ENCODE data around the gene SPATA32. TPM values are rescaled to one million over a fixed set of nuclear protein-coding genes. Genes with fewer than 3 reads are reported as not detected.
A peak's percentile ranks its signal among the peaks of the same experiment; 100 is the strongest.
"Not testable (repeated sequence)": the region's sequence is repeated elsewhere in the genome, so short reads cannot be mapped to it uniquely, and the experiment has no call there.

SPATA32 gene
- polyA plus RNA-seq, 4 donors = 0.04 to 0.32 TPM; not detected in 2

- H3K27ac ChIP-seq (ENCODE audit: low read depth in 1 of 3, low read length in 2 of 3) = peak overlapping the region in 2 of 3 donors; percentile 37 to 42
- no peak for DNase-seq
- no peak for FAIRE-seq
These were observed 902 bp upstream of the SPATA32 start for GRCh38 chr17:45262516-45263476.

GRCh38 chr17:45260204-45260783 is 1.6 kb downstream of the SPATA32 start:
- Histone ChIP-seq H3K9me3 (ENCODE audit: control insufficient read depth in 2 of 2, insufficient read depth in 1 of 2, low read depth in 1 of 2, low read length in 1 of 2) (no peaks in the 10 kb centered on the region), H3K27ac (ENCODE audit: low read depth in 1 of 3, low read length in 2 of 3) (no peak overlapping the region), H3K4me3 (ENCODE audit: low read depth in 1 of 3, low read length in 3 of 3) (no peak overlapping the region), H3K27me3 (ENCODE audit: control insufficient read depth in 3 of 3, insufficient read depth in 3 of 3, low read length in 3 of 3) (no peaks in the 10 kb centered on the region), H3K4me1 (ENCODE audit: control insufficient read depth in 3 of 3, insufficient read depth in 2 of 3, low read depth in 1 of 3, low read length in 2 of 3) (peaks cover 10 to 36% (median 16%) of the 10 kb centered on the region in 3 donors), H3K36me3 (ENCODE audit: control insufficient read depth in 3 of 3, insufficient read depth in 2 of 3, low read depth in 1 of 3, low read length in 3 of 3) (peaks cover 0 to 28% (median 0%) of the 10 kb centered on the region in 3 donors)
- DNase-seq (peak in 1 of 2 donors; percentile 33), FAIRE-seq (no peak)
- 70 to 82% (median 81%) methylated on average over 7 of the region's 7 CpGs for WGBS, 3 donors

More at GRCh38 chr17:45262516-45263476, 902 bp upstream of the SPATA32 start:
- H3K27me3 ChIP-seq (ENCODE audit: control insufficient read depth in 3 of 3, insufficient read depth in 3 of 3, low read length in 3 of 3) = no peaks in the 10 kb centered on the region
- WGBS, 3 donors = 48 to 52% (median 51%) methylated on average over 18 of the region's 18 CpGs
- H3K9me3 ChIP-seq (ENCODE audit: control insufficient read depth in 2 of 2, insufficient read depth in 1 of 2, low read depth in 1 of 2, low read length in 1 of 2) = no peaks in the 10 kb centered on the region
- peak overlapping the region in 2 of 3 donors; percentile 57 to 64 for H3K4me3 ChIP-seq (ENCODE audit: low read depth in 1 of 3, low read length in 3 of 3)
- peaks cover 0 to 46% (median 8%) of the 10 kb centered on the region in 3 donors for H3K36me3 ChIP-seq (ENCODE audit: control insufficient read depth in 3 of 3, insufficient read depth in 2 of 3, low read depth in 1 of 3, low read length in 3 of 3)
- H3K4me1 ChIP-seq (ENCODE audit: control insufficient read depth in 3 of 3, insufficient read depth in 2 of 3, low read depth in 1 of 3, low read length in 2 of 3) = peaks cover 12 to 47% (median 23%) of the 10 kb centered on the region in 3 donors

- no peaks in the 10 kb centered on the region for H3K27me3 ChIP-seq (ENCODE audit: control insufficient read depth in 3 of 3, insufficient read depth in 3 of 3, low read length in 3 of 3)
- peaks cover 0 to 16% (median 0%) of the 10 kb centered on the region in 3 donors for H3K36me3 ChIP-seq (ENCODE audit: control insufficient read depth in 3 of 3, insufficient read depth in 2 of 3, low read depth in 1 of 3, low read length in 3 of 3)
- DNase-seq = no peak
- H3K4me3 ChIP-seq (ENCODE audit: low read depth in 1 of 3, low read length in 3 of 3) = no peak overlapping the region
- WGBS, 3 donors = 57 to 78% (median 72%) methylated on average over 5 of the region's 5 CpGs
- peaks cover 9 to 23% (median 10%) of the 10 kb centered on the region in 3 donors for H3K4me1 ChIP-seq (ENCODE audit: control insufficient read depth in 3 of 3, insufficient read depth in 2 of 3, low read depth in 1 of 3, low read length in 2 of 3)
- H3K27ac ChIP-seq (ENCODE audit: low read depth in 1 of 3, low read length in 2 of 3) = no peak overlapping the region
- no peaks in the 10 kb centered on the region for H3K9me3 ChIP-seq (ENCODE audit: control insufficient read depth in 2 of 2, insufficient read depth in 1 of 2, low read depth in 1 of 2, low read length in 1 of 2)
- FAIRE-seq = no peak
These were observed 2.9 kb downstream of the SPATA32 start for GRCh38 chr17:45258981-45259380.

GRCh38 chr17:45257115-45257514 is 4.8 kb downstream of the SPATA32 start:
- Histone ChIP-seq H3K4me1 (ENCODE audit: control insufficient read depth in 3 of 3, insufficient read depth in 2 of 3, low read depth in 1 of 3, low read length in 2 of 3) (peaks cover 0 to 7% (median 2%) of the 10 kb centered on the region in 3 donors), H3K4me3 (ENCODE audit: low read depth in 1 of 3, low read length in 3 of 3) (no peak overlapping the region), H3K9me3 (ENCODE audit: control insufficient read depth in 2 of 2, insufficient read depth in 1 of 2, low read depth in 1 of 2, low read length in 1 of 2) (no peaks in the 10 kb centered on the region), H3K27ac (ENCODE audit: low read depth in 1 of 3, low read length in 2 of 3) (no peak overlapping the region), H3K36me3 (ENCODE audit: control insufficient read depth in 3 of 3, insufficient read depth in 2 of 3, low read depth in 1 of 3, low read length in 3 of 3) (peaks cover 0 to 4% (median 0%) of the 10 kb centered on the region in 3 donors), H3K27me3 (ENCODE audit: control insufficient read depth in 3 of 3, insufficient read depth in 3 of 3, low read length in 3 of 3) (no peaks in the 10 kb centered on the region)
- FAIRE-seq = no peak
- 83 to 91% (median 91%) methylated on average over 16 of the region's 16 CpGs for WGBS, 3 donors
- no peak for DNase-seq

GRCh38 chr17:45256114-45256966 is 5.6 kb downstream of the SPATA32 start:
- DNase-seq (peak in 1 of 2 donors; percentile 22), FAIRE-seq (no peak)
- 65 to 74% (median 74%) methylated on average over 13 to 14 of the region's 14 CpGs for whole genome bisulfite sequencing, 3 donors
- Histone ChIP-seq H3K4me1 (ENCODE audit: control insufficient read depth in 3 of 3, insufficient read depth in 2 of 3, low read depth in 1 of 3, low read length in 2 of 3) (peaks cover 0 to 2% (median 0%) of the 10 kb centered on the region in 3 donors), H3K4me3 (ENCODE audit: low read depth in 1 of 3, low read length in 3 of 3) (no peak overlapping the region), H3K9me3 (ENCODE audit: control insufficient read depth in 2 of 2, insufficient read depth in 1 of 2, low read depth in 1 of 2, low read length in 1 of 2) (no peaks in the 10 kb centered on the region), H3K27ac (ENCODE audit: low read depth in 1 of 3, low read length in 2 of 3) (no peak overlapping the region), H3K36me3 (ENCODE audit: control insufficient read depth in 3 of 3, insufficient read depth in 2 of 3, low read depth in 1 of 3, low read length in 3 of 3) (peaks cover 0 to 4% (median 0%) of the 10 kb centered on the region in 3 donors), H3K27me3 (ENCODE audit: control insufficient read depth in 3 of 3, insufficient read depth in 3 of 3, low read length in 3 of 3) (no peaks in the 10 kb centered on the region)

- WGBS, 3 donors = 94 to 96% (median 95%) methylated on average over 8 of the region's 8 CpGs
- peaks cover 0 to 12% (median 0%) of the 10 kb centered on the region in 3 donors for H3K36me3 ChIP-seq (ENCODE audit: control insufficient read depth in 3 of 3, insufficient read depth in 2 of 3, low read depth in 1 of 3, low read length in 3 of 3)
- no peak overlapping the region for H3K4me3 ChIP-seq (ENCODE audit: low read depth in 1 of 3, low read length in 3 of 3)
- no peak for FAIRE-seq
- no peak overlapping the region for H3K27ac ChIP-seq (ENCODE audit: low read depth in 1 of 3, low read length in 2 of 3)
- no peaks in the 10 kb centered on the region for H3K27me3 ChIP-seq (ENCODE audit: control insufficient read depth in 3 of 3, insufficient read depth in 3 of 3, low read length in 3 of 3)
- no peaks in the 10 kb centered on the region for H3K9me3 ChIP-seq (ENCODE audit: control insufficient read depth in 2 of 2, insufficient read depth in 1 of 2, low read depth in 1 of 2, low read length in 1 of 2)
- no peak for DNase-seq
- H3K4me1 ChIP-seq (ENCODE audit: control insufficient read depth in 3 of 3, insufficient read depth in 2 of 3, low read depth in 1 of 3, low read length in 2 of 3) = no peaks in the 10 kb centered on the region
These were observed 6.5 kb downstream of the SPATA32 start for GRCh38 chr17:45255358-45255757.

- WGBS, 3 donors = 83 to 90% (median 88%) methylated on average over 4 of the region's 4 CpGs
- no peaks in the 10 kb centered on the region for H3K9me3 ChIP-seq (ENCODE audit: control insufficient read depth in 2 of 2, insufficient read depth in 1 of 2, low read depth in 1 of 2, low read length in 1 of 2)
- H3K27ac ChIP-seq (ENCODE audit: low read depth in 1 of 3, low read length in 2 of 3) = no peak overlapping the region
- no peaks in the 10 kb centered on the region for H3K27me3 ChIP-seq (ENCODE audit: control insufficient read depth in 3 of 3, insufficient read depth in 3 of 3, low read length in 3 of 3)
- peaks cover 0 to 4% (median 0%) of the 10 kb centered on the region in 3 donors for H3K4me1 ChIP-seq (ENCODE audit: control insufficient read depth in 3 of 3, insufficient read depth in 2 of 3, low read depth in 1 of 3, low read length in 2 of 3)
- DNase-seq = no peak
- no peak overlapping the region for H3K4me3 ChIP-seq (ENCODE audit: low read depth in 1 of 3, low read length in 3 of 3)
- no peak for FAIRE-seq
- H3K36me3 ChIP-seq (ENCODE audit: control insufficient read depth in 3 of 3, insufficient read depth in 2 of 3, low read depth in 1 of 3, low read length in 3 of 3) = peaks cover 0 to 18% (median 0%) of the 10 kb centered on the region in 3 donors
These were observed 8.0 kb downstream of the SPATA32 start for GRCh38 chr17:45253879-45254278.

- Histone ChIP-seq H3K27ac (ENCODE audit: low read depth in 1 of 3, low read length in 2 of 3) (peak overlapping the region in 1 of 3 donors; percentile 5), H3K36me3 (ENCODE audit: control insufficient read depth in 3 of 3, insufficient read depth in 2 of 3, low read depth in 1 of 3, low read length in 3 of 3) (peaks cover 0 to 18% (median 0%) of the 10 kb centered on the region in 3 donors), H3K4me1 (ENCODE audit: control insufficient read depth in 3 of 3, insufficient read depth in 2 of 3, low read depth in 1 of 3, low read length in 2 of 3) (peaks cover 0 to 10% (median 0%) of the 10 kb centered on the region in 3 donors)
- 84 to 87% (median 85%) methylated on average over 7 of the region's 7 CpGs for WGBS, 3 donors
- DNase-seq; H3K9me3 ChIP-seq (ENCODE audit: control insufficient read depth in 2 of 2, insufficient read depth in 1 of 2, low read depth in 1 of 2, low read length in 1 of 2); H3K27me3 ChIP-seq (ENCODE audit: control insufficient read depth in 3 of 3, insufficient read depth in 3 of 3, low read length in 3 of 3); H3K4me3 ChIP-seq (ENCODE audit: low read depth in 1 of 3, low read length in 3 of 3); FAIRE-seq: not testable (repeated sequence)
These were observed 8.7 kb downstream of the SPATA32 start for GRCh38 chr17:45253237-45253636.
